ENCODE results near the gene GOLGA7B.
A peak's percentile ranks its signal among the peaks of the same experiment; 100 is the strongest.

Gene GOLGA7B

DNA sequence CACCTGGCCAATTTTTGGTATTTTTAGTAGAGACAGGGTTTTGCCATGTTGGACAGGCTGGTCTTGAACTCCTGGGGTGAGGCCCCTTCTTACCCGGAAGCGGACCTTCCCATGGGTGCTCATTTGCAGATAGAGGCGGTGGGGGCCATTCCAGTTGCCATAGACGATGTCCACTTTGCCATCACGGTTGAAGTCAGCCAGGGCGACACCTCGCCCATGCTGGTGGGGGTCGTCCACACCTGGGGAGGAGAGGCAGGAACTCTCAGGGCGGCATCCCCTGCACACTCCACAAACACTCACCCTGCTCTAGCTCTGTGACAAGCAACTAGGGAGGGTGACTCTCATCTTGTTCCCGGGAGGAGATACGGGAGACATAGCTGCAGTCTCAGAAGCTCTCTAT, 54.9 kb downstream of the GOLGA7B start:
- H3K36me3 Mint-ChIP-seq = peaks cover 2% of the 10 kb centered on the region
- H3K27me3 Mint-ChIP-seq = peaks cover 15% of the 10 kb centered on the region
- DNase-seq (ENCODE audit: low spot score in 2 of 2) = no peak
- no peak for ATAC-seq (ENCODE audit: low read depth)
- H3K4me3 Mint-ChIP-seq = no peak overlapping the region
- peaks cover 1% of the 10 kb centered on the region for H3K9me3 Mint-ChIP-seq
- H3K4me1 Mint-ChIP-seq = no peaks in the 10 kb centered on the region
- H3K27ac Mint-ChIP-seq = no peak overlapping the region

DNA sequence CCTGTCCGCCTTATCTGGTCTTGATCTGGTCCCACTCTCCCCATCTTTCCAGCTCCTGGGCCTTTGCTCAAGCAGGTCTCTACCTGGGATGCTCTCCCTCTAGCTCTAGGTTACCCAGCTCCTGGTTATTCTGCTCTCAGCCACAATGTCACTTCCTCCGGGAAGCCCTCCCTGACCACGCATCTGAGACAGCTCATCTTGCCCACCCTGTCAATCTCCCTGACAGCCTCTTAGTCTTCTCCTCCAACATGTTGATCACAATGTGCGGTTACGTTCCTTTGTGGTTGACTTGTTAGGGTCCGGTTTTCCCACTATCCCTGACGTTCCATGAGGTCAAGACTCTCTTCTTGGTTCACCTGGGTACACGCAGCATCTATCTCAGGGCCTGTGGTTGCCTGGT, 55.6 kb downstream of the GOLGA7B start:
- Mint-ChIP-seq H3K27ac (no peak overlapping the region), H3K27me3 (peaks cover 18% of the 10 kb centered on the region), H3K4me3 (no peak overlapping the region), H3K4me1 (no peaks in the 10 kb centered on the region), H3K9me3 (peaks cover 1% of the 10 kb centered on the region), H3K36me3 (peaks cover 2% of the 10 kb centered on the region)
- ATAC-seq (ENCODE audit: low read depth) (no peak), DNase-seq (ENCODE audit: low spot score in 2 of 2) (no peak)

DNA sequence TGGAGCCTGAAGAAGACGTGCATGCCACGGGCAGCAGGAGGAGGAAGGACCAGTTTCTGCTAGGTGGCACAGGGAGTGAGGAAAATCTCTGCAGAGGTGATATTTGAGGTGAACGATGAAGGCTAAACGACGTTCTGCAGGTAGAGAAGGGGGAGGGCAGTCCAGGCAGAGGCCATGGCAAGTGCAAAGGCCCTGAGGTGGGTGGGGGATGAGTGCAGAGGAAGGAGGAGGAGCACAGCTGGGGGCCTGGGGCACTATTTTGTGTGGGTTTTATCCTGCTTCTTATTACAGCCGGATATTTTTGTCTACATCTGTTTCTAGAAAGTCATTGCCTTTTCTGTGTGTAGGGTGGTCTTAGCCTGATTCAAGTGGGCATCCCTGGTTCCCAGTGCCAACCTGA, 57.6 kb downstream of the GOLGA7B start:
- peaks cover 2% of the 10 kb centered on the region for H3K36me3 Mint-ChIP-seq
- H3K4me3 Mint-ChIP-seq = no peak overlapping the region
- ATAC-seq (ENCODE audit: low read depth) (no peak), DNase-seq (ENCODE audit: low spot score in 2 of 2) (no peak)
- peaks cover 1% of the 10 kb centered on the region for H3K9me3 Mint-ChIP-seq
- no peak overlapping the region for H3K27ac Mint-ChIP-seq
- no peaks in the 10 kb centered on the region for H3K4me1 Mint-ChIP-seq
- peaks cover 15% of the 10 kb centered on the region for H3K27me3 Mint-ChIP-seq

DNA sequence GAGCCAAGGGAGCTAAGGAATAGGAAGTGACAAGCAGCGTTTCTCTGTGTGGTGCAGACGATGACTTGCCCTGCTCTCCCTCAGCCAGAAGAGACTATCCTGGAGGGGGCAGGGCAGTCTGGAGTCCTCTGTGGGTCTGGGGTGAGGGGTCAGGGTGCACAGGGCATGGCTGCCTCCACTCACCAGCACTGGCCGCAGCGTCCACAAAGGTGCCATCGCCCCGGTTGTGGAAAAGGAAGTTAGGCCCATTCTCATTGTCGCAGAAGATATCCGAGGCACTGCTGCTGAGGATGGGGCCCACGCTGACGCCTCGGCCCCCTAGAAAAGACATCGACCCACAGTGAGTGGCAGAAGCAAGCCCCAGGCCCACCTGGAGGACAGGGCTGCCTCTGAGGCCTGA, 58.2 kb downstream of the GOLGA7B start:
- Mint-ChIP-seq H3K4me3 (no peak overlapping the region), H3K27ac (no peak overlapping the region), H3K36me3 (peaks cover 2% of the 10 kb centered on the region), H3K4me1 (no peaks in the 10 kb centered on the region), H3K27me3 (peaks cover 15% of the 10 kb centered on the region), H3K9me3 (peaks cover 1% of the 10 kb centered on the region)
- ATAC-seq (ENCODE audit: low read depth) = no peak
- DNase-seq (ENCODE audit: low spot score in 2 of 2) = no peak

DNA sequence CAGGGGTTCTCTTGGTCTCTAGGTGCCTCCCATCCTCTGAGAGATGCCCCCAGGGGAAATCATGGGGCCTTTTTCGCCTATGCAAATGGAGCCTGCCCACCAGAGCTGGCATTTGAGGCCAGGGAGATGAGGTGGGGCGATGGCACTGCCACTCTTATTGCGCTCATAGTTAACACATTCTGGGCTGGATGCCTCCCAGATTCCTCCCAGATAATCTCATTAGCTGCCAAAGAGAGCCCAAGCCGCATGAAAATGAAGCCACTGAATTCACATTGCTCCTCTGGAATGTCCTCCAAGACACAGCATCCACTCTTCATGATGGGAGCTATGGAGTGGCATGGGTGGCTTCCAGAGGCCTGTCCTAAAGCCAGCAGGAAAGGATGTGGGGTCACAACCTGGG, 61.0 kb downstream of the GOLGA7B start:
- Mint-ChIP-seq H3K27me3 (peaks cover 11% of the 10 kb centered on the region), H3K9me3 (peaks cover 1% of the 10 kb centered on the region), H3K4me1 (no peaks in the 10 kb centered on the region), H3K27ac (no peak overlapping the region), H3K4me3 (no peak overlapping the region), H3K36me3 (peaks cover 2% of the 10 kb centered on the region)
- ATAC-seq (ENCODE audit: low read depth) (no peak), DNase-seq (ENCODE audit: low spot score in 2 of 2) (no peak)

DNA sequence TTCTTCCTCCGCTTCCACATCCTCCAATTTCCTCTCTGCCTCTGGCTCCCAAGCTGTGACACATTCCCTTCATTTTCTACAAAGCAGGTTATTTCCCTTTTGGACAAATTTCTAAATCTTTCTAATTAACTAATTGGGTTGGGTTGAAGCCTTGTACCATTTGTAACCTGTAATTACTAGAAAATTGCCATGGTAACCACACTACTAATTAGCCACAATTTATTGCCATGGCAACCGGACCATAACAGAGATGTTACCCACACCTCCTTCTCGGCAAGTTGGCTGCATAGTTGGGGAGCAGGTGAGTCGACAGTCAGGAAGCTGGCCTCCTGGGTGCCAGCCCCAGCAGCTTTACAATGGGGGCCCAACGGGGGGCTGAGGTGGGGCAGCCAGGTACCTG, 61.6 kb downstream of the GOLGA7B start:
- ATAC-seq (ENCODE audit: low read depth) (no peak), DNase-seq (ENCODE audit: low spot score in 2 of 2) (no peak)
- H3K4me3 Mint-ChIP-seq = no peak overlapping the region
- H3K27me3 Mint-ChIP-seq = peaks cover 14% of the 10 kb centered on the region
- peaks cover 1% of the 10 kb centered on the region for H3K9me3 Mint-ChIP-seq
- H3K4me1 Mint-ChIP-seq = no peaks in the 10 kb centered on the region
- H3K27ac Mint-ChIP-seq = no peak overlapping the region
- H3K36me3 Mint-ChIP-seq = peaks cover 2% of the 10 kb centered on the region

DNA sequence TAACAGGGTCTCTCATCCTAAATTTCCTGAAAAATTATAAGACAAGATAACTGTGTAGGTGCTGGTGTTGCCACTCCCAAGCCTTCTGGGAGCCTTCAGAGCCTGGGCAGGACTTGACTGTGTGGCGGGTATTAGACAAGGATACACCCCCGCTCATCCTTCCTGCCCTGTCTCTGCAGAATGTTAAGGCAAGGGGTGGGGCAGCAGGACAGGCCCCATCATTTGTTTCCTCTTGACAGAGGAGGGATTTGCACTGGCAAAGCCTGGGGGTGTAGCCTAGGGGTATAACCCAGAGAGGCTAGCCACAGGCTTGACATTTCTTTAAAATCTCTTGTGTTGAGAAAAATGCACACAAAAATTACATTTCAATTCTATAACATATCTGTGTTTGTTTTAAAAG, 63.5 kb downstream of the GOLGA7B start:
- DNase-seq (ENCODE audit: low spot score in 2 of 2) = no peak
- Mint-ChIP-seq H3K9me3 (no peaks in the 10 kb centered on the region), H3K36me3 (no peaks in the 10 kb centered on the region), H3K27me3 (peaks cover 13% of the 10 kb centered on the region), H3K27ac (no peak overlapping the region), H3K4me3 (no peak overlapping the region), H3K4me1 (no peaks in the 10 kb centered on the region)
- no peak for ATAC-seq (ENCODE audit: low read depth)

DNA sequence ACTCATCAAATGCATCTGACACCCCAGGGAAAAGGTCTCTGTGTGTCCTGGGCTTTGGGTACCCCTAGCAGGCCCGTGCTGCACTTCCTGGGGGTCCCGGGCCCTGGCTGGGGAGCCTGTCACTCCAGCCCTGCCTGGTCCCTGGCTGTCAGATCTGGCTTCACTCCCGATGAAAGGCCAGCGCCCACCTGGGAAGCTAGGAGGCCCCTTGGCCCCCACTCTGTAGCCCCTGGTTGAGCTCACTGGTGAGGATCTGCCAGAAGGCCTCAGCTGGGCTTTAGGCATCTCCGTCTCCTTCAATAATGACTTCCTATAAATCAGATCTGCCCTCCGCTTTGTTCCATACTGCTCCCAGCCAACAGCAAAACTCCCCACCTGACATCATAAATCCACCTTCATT, 64.0 kb downstream of the GOLGA7B start:
- DNase-seq (ENCODE audit: low spot score in 2 of 2) = no peak
- Mint-ChIP-seq H3K36me3 (no peaks in the 10 kb centered on the region), H3K4me3 (no peak overlapping the region), H3K4me1 (no peaks in the 10 kb centered on the region), H3K27ac (no peak overlapping the region), H3K27me3 (peaks cover 15% of the 10 kb centered on the region), H3K9me3 (no peaks in the 10 kb centered on the region)
- no peak for ATAC-seq (ENCODE audit: low read depth)

DNA sequence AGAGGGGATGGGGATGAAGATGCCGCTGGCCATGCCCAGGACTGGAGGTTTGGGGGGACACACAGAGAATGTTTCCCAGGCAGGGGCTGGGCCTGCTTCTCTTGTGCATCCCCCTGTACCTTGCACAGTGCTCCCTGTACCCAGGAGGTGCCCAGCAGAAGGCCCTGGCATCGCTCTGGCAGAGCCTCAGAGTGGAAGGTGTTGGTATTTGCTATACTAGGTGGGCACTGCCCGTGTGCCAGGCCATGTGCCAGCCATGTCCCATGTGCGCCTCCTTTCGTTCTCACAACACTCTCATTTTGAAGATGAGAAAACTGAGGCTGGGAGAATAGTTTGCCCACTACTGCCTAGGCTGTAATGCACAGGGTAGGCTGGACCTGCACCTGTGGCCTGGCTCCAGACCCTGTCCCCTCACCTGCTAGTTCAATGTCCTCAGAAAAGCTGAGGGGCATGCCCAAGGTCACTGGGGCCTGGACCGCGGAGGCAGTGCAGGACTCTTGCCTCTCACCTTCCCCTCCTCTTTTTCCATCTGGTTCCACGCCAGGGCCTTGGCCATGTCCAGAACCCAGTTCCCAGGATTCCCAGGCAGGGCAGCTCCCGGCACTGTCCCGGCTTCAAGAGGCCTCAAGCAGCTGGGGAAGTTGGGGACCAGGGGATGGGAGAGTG, 64.7 kb downstream of the GOLGA7B start:
- Mint-ChIP-seq H3K36me3 (no peaks in the 10 kb centered on the region), H3K4me1 (no peaks in the 10 kb centered on the region), H3K4me3 (no peak overlapping the region), H3K27ac (no peak overlapping the region), H3K27me3 (peaks cover 15% of the 10 kb centered on the region), H3K9me3 (no peaks in the 10 kb centered on the region)
- DNase-seq (ENCODE audit: low spot score in 2 of 2) = no peak
- no peak for ATAC-seq (ENCODE audit: low read depth)

DNA sequence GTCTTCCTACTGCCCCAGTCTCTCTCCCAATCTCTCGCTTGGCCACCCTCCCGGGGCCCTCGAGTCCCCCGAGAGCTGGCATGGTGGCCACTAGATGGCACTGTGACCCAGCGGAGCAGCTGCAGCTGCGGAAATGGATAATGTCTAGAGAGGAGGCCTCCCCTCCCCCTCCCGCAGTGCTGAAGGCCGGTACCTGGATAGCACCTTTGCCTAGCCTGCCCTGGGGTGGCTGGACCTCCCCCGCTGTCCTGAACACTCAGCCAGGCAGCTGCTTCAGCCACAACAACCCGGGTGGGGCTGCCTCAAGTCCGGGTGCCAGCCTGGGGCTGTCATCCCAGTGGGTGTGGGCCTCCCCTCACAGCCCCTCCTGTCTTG, 65.2 kb downstream of the GOLGA7B start:
- H3K27ac Mint-ChIP-seq = no peak overlapping the region
- H3K27me3 Mint-ChIP-seq = peaks cover 14% of the 10 kb centered on the region
- ATAC-seq (ENCODE audit: low read depth) = peak; percentile 76
- peak; percentile 58 to 63 for DNase-seq (ENCODE audit: low spot score in 2 of 2)
- H3K9me3 Mint-ChIP-seq = no peaks in the 10 kb centered on the region
- H3K36me3 Mint-ChIP-seq = no peaks in the 10 kb centered on the region
- no peaks in the 10 kb centered on the region for H3K4me1 Mint-ChIP-seq
- H3K4me3 Mint-ChIP-seq = no peak overlapping the region

DNA sequence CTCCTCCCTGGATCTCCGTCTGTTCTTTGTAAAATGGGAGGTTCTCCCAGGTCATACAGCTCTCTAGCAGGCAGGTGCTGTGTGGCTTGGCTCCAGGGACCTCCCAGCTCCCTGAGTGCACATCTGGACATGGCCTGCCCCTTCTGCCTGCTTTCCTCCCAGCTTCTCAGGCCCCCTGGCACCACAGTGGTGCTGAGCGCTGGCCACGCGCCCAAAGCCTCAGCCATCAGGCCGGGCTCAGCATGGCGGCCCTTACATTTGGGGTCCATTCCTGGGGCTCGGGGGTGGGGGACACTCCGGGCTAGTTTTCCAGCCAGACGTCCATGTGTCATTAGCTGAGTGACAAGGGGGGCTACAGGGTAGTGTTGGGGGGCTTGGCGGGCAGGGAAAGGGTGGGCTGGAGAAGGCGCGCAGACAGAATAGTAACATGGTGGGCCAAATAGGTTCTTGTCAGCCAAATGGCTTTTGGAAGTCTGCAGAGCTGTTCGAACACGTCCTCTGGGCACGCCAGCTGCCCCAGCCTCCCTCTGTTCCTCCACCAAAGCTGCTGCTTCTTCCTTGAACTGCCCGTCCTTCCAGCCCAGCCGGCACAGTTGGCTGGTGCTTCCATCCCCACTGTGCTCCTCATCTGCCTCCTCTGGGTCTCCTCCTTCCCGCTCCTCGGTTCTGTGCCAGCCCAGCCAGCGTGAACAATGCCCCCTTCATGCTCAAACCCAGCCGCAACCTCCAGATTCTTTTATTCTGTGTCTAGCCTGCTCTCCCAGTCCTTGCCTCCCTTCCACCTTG, 65.9 kb downstream of the GOLGA7B start:
- Mint-ChIP-seq H3K4me1 (no peaks in the 10 kb centered on the region), H3K4me3 (no peak overlapping the region), H3K27me3 (peaks cover 13% of the 10 kb centered on the region), H3K36me3 (no peaks in the 10 kb centered on the region), H3K9me3 (no peaks in the 10 kb centered on the region), H3K27ac (no peak overlapping the region)
- ATAC-seq (ENCODE audit: low read depth) (no peak), DNase-seq (ENCODE audit: low spot score in 2 of 2) (no peak)

DNA sequence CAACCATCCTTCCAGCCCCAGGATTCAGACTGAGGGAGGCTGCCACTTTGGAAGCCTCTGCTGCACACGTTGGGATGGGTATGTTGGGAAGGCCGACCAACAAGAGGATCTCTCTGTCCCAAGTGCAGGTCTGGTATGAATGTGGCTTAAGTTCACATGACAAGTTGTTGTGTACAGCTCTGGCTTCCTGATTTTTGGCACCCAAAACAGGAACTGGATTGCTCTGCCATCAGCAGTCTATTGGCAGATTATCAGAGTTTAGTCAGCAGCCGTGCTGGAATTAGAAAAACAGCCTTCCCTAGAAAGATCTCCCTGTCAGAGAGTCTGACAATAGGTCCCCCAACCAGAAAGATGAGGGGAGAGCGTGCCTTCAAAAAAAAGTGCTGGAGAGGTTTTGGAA, 66.9 kb downstream of the GOLGA7B start:
- Mint-ChIP-seq H3K27me3 (peaks cover 15% of the 10 kb centered on the region), H3K4me3 (no peak overlapping the region), H3K36me3 (no peaks in the 10 kb centered on the region), H3K4me1 (no peaks in the 10 kb centered on the region), H3K27ac (no peak overlapping the region), H3K9me3 (no peaks in the 10 kb centered on the region)
- DNase-seq (ENCODE audit: low spot score in 2 of 2) (no peak), ATAC-seq (ENCODE audit: low read depth) (no peak)

DNA sequence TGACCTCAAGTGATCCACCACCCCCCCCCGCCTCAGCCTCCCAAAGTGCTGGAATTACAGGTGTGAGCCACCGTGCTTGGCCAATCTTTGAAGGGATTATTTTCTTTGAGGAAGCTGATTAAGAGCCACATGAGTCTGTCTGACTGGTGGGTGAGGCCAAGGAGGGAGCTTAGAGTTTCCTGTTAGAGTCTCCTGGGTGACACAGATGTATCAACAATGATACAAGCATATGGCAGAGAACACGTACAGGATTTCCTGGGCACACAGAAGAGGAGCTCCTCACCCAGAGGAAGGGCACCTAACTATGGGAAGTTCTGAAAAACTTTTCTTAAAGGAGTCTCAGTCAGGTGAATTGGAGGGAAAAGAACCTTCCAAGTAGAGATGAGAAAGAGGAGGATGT, 69.4 kb downstream of the GOLGA7B start:
- no peak for ATAC-seq (ENCODE audit: low read depth)
- DNase-seq (ENCODE audit: low spot score in 2 of 2) = no peak
- H3K27ac Mint-ChIP-seq = no peak overlapping the region
- peaks cover 14% of the 10 kb centered on the region for H3K27me3 Mint-ChIP-seq
- no peaks in the 10 kb centered on the region for H3K4me1 Mint-ChIP-seq
- H3K4me3 Mint-ChIP-seq = no peak overlapping the region
- H3K9me3 Mint-ChIP-seq = no peaks in the 10 kb centered on the region
- no peaks in the 10 kb centered on the region for H3K36me3 Mint-ChIP-seq

DNA sequence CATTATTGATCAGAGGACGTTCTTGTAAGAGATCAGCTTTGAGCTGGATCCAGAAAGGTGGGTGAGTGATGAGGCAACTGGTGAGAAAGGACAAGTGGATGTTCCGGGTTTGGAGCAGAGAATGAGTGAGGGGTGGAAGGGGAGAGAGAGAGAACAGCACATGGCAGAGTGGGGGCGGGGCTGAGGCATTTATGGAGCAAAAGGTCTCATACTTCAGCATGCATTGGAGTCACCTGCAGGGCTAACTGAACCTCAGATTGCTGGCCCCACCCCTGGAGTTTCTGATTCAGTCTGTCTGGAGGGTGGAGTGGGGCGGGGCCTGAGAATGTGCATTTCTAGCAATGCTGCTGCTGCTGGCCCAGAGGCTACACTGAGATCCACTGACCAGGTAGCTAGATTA, 71.2 kb downstream of the GOLGA7B start:
- DNase-seq (ENCODE audit: low spot score in 2 of 2) = no peak
- H3K4me1 Mint-ChIP-seq = peaks cover 4% of the 10 kb centered on the region
- H3K9me3 Mint-ChIP-seq = peaks cover 3% of the 10 kb centered on the region
- H3K36me3 Mint-ChIP-seq = peaks cover 6% of the 10 kb centered on the region
- no peak overlapping the region for H3K27ac Mint-ChIP-seq
- ATAC-seq (ENCODE audit: low read depth) = no peak
- H3K27me3 Mint-ChIP-seq = peaks cover 25% of the 10 kb centered on the region
- no peak overlapping the region for H3K4me3 Mint-ChIP-seq
